A673 (cell line): ENCODE measurements around the gene GBA3. TPM values are rescaled to one million over a fixed set of nuclear protein-coding genes. Genes with fewer than 3 reads are reported as not detected.

Experiments used
- BruUV-seq: library from RNA; stranded (reverse); fragments of 400-500 nt; replicated peaks from 2 replicates; lab custom pipeline; 2021; lab: Mats Ljungman, UMichigan
- CTCF ChIA-PET: fragments of 300-600 bp; sonication (Branson Sonifier 250); formaldehyde crosslinking; loops from one replicate; lab custom pipeline; 2022; ENCODE audit warnings: antibody characterized with exemption; lab: Charles Lee
- POLR2A ChIA-PET: fragments of 300-600 bp; sonication (Branson Sonifier 250); formaldehyde crosslinking; loops from one replicate; lab custom pipeline; 2022; ENCODE audit warnings: antibody characterized with exemption; ENCODE audit not compliant: low non-redundant PET; lab: Charles Lee
- DNase-seq: peaks from one replicate; pipeline ENCODE4 v3.0.0-alpha.2; 2015; ENCODE audit warnings: low spot score
- H3K27ac ChIP-seq: fragments of 200-600 bp; sonication (generic); 2 replicates; pipeline ENCODE4 v1.5.1; 2016; ENCODE audit warnings: mixed run types, low read depth, mild to moderate bottlenecking, mixed read lengths, antibody characterized with exemption, low read length; ENCODE audit not compliant: poor library complexity, severe bottlenecking
- H3K27me3 ChIP-seq: fragments of 200-600 bp; sonication (generic); replicated peaks from 2 replicates; pipeline ENCODE4 v1.6.1; 2017; ENCODE audit warnings: mixed run types, low read depth, mild to moderate bottlenecking, mixed read lengths, antibody characterized with exemption, low read length; ENCODE audit not compliant: insufficient read depth, poor library complexity
- H3K36me3 ChIP-seq: fragments of 200-600 bp; sonication (generic); 2 replicates; pipeline ENCODE4 v1.6.1; 2016; ENCODE audit warnings: mixed run types, mild to moderate bottlenecking, mixed read lengths, antibody characterized with exemption, low read length; ENCODE audit not compliant: insufficient read depth, poor library complexity, severe bottlenecking
- H3K4me1 ChIP-seq: fragments of 200-600 bp; sonication (generic); 2 replicates; pipeline ENCODE4 v1.6.1; 2017; ENCODE audit warnings: mixed run types, mild to moderate bottlenecking, mixed read lengths, antibody characterized with exemption, low read length; ENCODE audit not compliant: insufficient read depth, poor library complexity, severe bottlenecking
- H3K4me3 ChIP-seq: fragments of 200-600 bp; sonication (generic); 2 replicates; pipeline ENCODE4 v1.5.1; 2016; ENCODE audit warnings: low read depth, mixed run types, mild to moderate bottlenecking, mixed read lengths, low read length; ENCODE audit not compliant: poor library complexity, severe bottlenecking
- H3K9me3 ChIP-seq: fragments of 200-600 bp; sonication (generic); 2 replicates; pipeline ENCODE4 v1.6.1; 2016; ENCODE audit warnings: mixed run types, low read depth, mild to moderate bottlenecking, mixed read lengths, antibody characterized with exemption, low read length; ENCODE audit not compliant: poor library complexity, severe bottlenecking
- CTCF ChIP-seq: fragments of 300-800, 200-600 bp; sonication (generic); conservative IDR thresholded peaks from 2 replicates; pipeline ENCODE4 v1.5.1; 2017; ENCODE audit warnings: low read depth, mild to moderate bottlenecking, antibody characterized with exemption, low read length, moderate library complexity, mixed read lengths
- EZH2 ChIP-seq: fragments of 200-600 bp; sonication (generic); IDR thresholded peaks from 2 replicates; pipeline ENCODE4 v1.6.1; 2017; ENCODE audit warnings: borderline replicate concordance, low read depth, mild to moderate bottlenecking, mixed read lengths, antibody characterized with exemption, low read length; ENCODE audit not compliant: poor library complexity, severe bottlenecking
- intact Hi-C: fragments of 100-400 bp; cut with micrococcal nuclease; formaldehyde crosslinking; loops from one replicate; pipeline ENCODE4 v1.10.0; 2022; ENCODE audit not compliant: unreplicated experiment
- total RNA-seq: library from RNA; stranded (reverse); gene quantifications from 2 replicates; pipeline ENCODE4 v1.2.3, GENCODE V29; 2021

Gene GBA3
- total RNA-seq, 1 experiment from 2014 or later = not detected

DNA sequence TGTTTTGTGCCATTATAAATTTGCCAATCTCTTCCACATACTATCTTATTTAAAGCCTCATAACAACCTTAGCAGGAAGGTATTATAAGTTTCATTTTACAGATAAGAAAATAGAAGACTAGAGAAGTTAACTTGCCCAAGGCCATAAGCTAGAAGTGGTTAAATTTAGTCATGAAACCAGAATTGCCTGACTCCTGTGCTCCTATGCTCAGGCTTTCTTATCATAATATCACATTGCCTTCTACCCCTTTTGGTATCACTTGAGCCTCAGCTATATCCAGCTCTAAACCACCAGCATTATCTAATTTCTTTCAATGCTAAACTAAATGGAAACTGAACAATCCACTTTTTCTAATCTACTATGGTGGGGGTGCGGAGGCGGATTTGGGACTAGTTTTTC is 164.7 kb downstream of the GBA3 start:
- H3K27me3 ChIP-seq = no peaks in the 10 kb centered on the region
- no peak overlapping the region for H3K4me3 ChIP-seq
- TF ChIP-seq CTCF (no peak), EZH2 (no peak)
- intact Hi-C loops = no loop called here
- H3K36me3 ChIP-seq = no peaks in the 10 kb centered on the region
- POLR2A ChIA-PET = no interaction called here
- H3K9me3 ChIP-seq = no peaks in the 10 kb centered on the region
- BruUV-seq = no TSS peak
- CTCF ChIA-PET = no interaction called here
- no peaks in the 10 kb centered on the region for H3K4me1 ChIP-seq
- H3K27ac ChIP-seq = no peak overlapping the region
- DNase-seq = no peak

- no TSS peak for BruUV-seq
These were observed 166.6 kb downstream of the GBA3 start for GRCh38 chr4:22859318-22859717.

More at GRCh38 chr4:22859318-22859717, 166.6 kb downstream of the GBA3 start:
- ChIA-PET POLR2A (no interaction called here), CTCF (no interaction called here)
- no peaks in the 10 kb centered on the region for H3K36me3 ChIP-seq
- no peak overlapping the region for H3K4me3 ChIP-seq
- no peaks in the 10 kb centered on the region for H3K9me3 ChIP-seq
- no peak overlapping the region for H3K27ac ChIP-seq
- no peaks in the 10 kb centered on the region for H3K27me3 ChIP-seq
- H3K4me1 ChIP-seq = no peaks in the 10 kb centered on the region
- TF ChIP-seq EZH2 (no peak), CTCF (no peak)
- DNase-seq = no peak
- intact Hi-C loops = no loop called here

Other genes starting within 250 kb of the GBA3 start
- 57.5 and 59.6 TPM in 2 replicates for gene ADGRA3, start 176.9 kb upstream of the GBA3 start, total RNA-seq